K562 (cell line): ENCODE measurements around the gene DOCK3. TPM values are rescaled to one million over a fixed set of nuclear protein-coding genes. Genes with fewer than 3 reads are reported as not detected.

Experiments used
- ATAC-seq: fragments of 200-7000 bp; cut with Tn5 transposase; 3 replicates; pipeline ENCODE4 v1.9.1; 2020; ENCODE audit warnings: moderate library complexity
- BruUV-seq: library from RNA; stranded (reverse); fragments of 400-500 nt; replicated peaks from 2 replicates; lab custom pipeline; 2021; lab: Mats Ljungman, UMichigan
- CTCF ChIA-PET: fragments of 300-600 bp; formaldehyde crosslinking; extraction: SDS; loops from one replicate; lab custom pipeline; 2021; ENCODE audit warnings: low intra/inter-chr PET ratio; lab: Yijun Ruan, JAX
- POLR2A ChIA-PET: fragments of 300-600, 350-650 bp; sonication (Branson Sonifier 250); formaldehyde crosslinking; extraction: SDS; loops from one replicate; lab custom pipeline; 2021; ENCODE audit warnings: antibody characterized with exemption, inconsistent platforms; lab: Yijun Ruan, JAX
- DNase-seq, 4 experiments: peaks; one replicate each; pipeline versions ENCODE4 v3.0.0 to v3.0.0-alpha.2; 2011 to 2018; ENCODE audit warnings: low spot score in 3 of 4, mixed read lengths in 3 of 4; ENCODE audit errors: extremely low read depth in 1 of 4
- FAIRE-seq: peaks from 2 replicates; lab custom pipeline; 2011; peaks lifted over from hg19 to GRCh38; lab: Jason Lieb, UNC
- H2AFZ ChIP-seq: 2 replicates; pipeline ENCODE4 v1.6.0; 2011; ENCODE audit warnings: low read depth, low read length, control low read depth, inconsistent platforms
- H3K27ac ChIP-seq: fragments of 200-600 bp; 3 replicates; pipeline ENCODE4 v1.8.0; 2011; ENCODE audit warnings: low read depth, mild to moderate bottlenecking, control low read depth, inconsistent platforms, low read length, moderate library complexity, mixed read lengths; ENCODE audit errors: extremely low read depth
- H3K27me3 ChIP-seq, 2 experiments: fragments of 300-600 bp in 1 of 2; 2 replicates in 1 of 2; 3 replicates in 1 of 2; pipeline versions ENCODE4 v1.6.0 to v1.8.0; 2011; ENCODE audit warnings: inconsistent platforms in 2 of 2, low read length in 2 of 2, mild to moderate bottlenecking in 1 of 2, mixed read lengths in 1 of 2, moderate library complexity in 1 of 2; ENCODE audit not compliant: control insufficient read depth in 2 of 2, insufficient read depth in 2 of 2
- H3K36me3 ChIP-seq: fragments of 300-600 bp; 3 replicates; pipeline ENCODE4 v1.8.0; 2011; ENCODE audit warnings: mild to moderate bottlenecking, low read length, inconsistent platforms; ENCODE audit not compliant: control insufficient read depth, insufficient read depth
- H3K4me1 ChIP-seq, 2 experiments: fragments of 200-600 bp in 1 of 2; replicated peaks in 1 of 2; 2 replicates in 1 of 2; 3 replicates in 1 of 2; pipeline versions ENCODE4 v1.5.1 to v1.8.0; 2011; ENCODE audit warnings: inconsistent platforms in 2 of 2, low read length in 2 of 2, mild to moderate bottlenecking in 1 of 2, mixed read lengths in 1 of 2, moderate library complexity in 1 of 2; ENCODE audit not compliant: control insufficient read depth in 2 of 2, insufficient read depth in 2 of 2
- H3K4me2 ChIP-seq: 2 replicates; pipeline ENCODE4 v1.6.1; 2011; ENCODE audit warnings: low read length, control low read depth, inconsistent platforms, mixed read lengths; ENCODE audit not compliant: insufficient read depth
- H3K4me3 ChIP-seq: fragments of 200-600 bp; sonication (generic), shearing (Covaris generic); 2 replicates; pipeline ENCODE4 v1.5.1; 2016; ENCODE audit warnings: control low read depth, inconsistent platforms
- H3K79me2 ChIP-seq: fragments of 200-600 bp; 3 replicates; pipeline ENCODE4 v1.8.0; 2011; ENCODE audit warnings: low read length, inconsistent platforms; ENCODE audit not compliant: control insufficient read depth, insufficient read depth
- H3K9ac ChIP-seq, 2 experiments: 2 replicates each; pipeline versions ENCODE4 v1.6.0 to v1.6.1; 2011; ENCODE audit warnings: low read depth in 2 of 2, low read length in 2 of 2, control low read depth in 1 of 2, inconsistent platforms in 1 of 2, mild to moderate bottlenecking in 1 of 2, mixed read lengths in 1 of 2; ENCODE audit not compliant: insufficient read depth in 1 of 2
- H3K9me1 ChIP-seq: one replicate; pipeline ENCODE4 v1.6.0; 2011; ENCODE audit warnings: inconsistent platforms, mild to moderate bottlenecking, low read length, moderate library complexity; ENCODE audit not compliant: control insufficient read depth, insufficient read depth
- H3K9me3 ChIP-seq: replicated peaks from 2 replicates; pipeline ENCODE4 v1.5.1; 2011; ENCODE audit warnings: low read depth, low read length, inconsistent platforms; ENCODE audit not compliant: control insufficient read depth, insufficient read depth
- H4K20me1 ChIP-seq: replicated peaks from 2 replicates; pipeline ENCODE4 v1.6.1; 2011; ENCODE audit warnings: low read length, inconsistent platforms, mixed read lengths; ENCODE audit not compliant: control insufficient read depth, insufficient read depth
- ADNP ChIP-seq: fragments of 200-800 bp; sonication (Bioruptor generic); IDR thresholded peaks from 2 replicates; pipeline ENCODE4 v1.6.1; 2016; ENCODE audit warnings: missing genetic modification characterization, missing compliant biosample characterization
- COPS2 ChIP-seq: fragments of 450-650 bp; conservative IDR thresholded peaks from 2 replicates; pipeline ENCODE4 v1.6.1; 2016; ENCODE audit warnings: mild to moderate bottlenecking, moderate library complexity
- ETS2 ChIP-seq: IDR thresholded peaks from 2 replicates; pipeline ENCODE4 v1.6.1; 2016; ENCODE audit warnings: borderline replicate concordance, missing genetic modification characterization, mild to moderate bottlenecking, moderate library complexity, missing compliant biosample characterization; ENCODE audit not compliant: poor library complexity, severe bottlenecking
- HMBOX1 ChIP-seq: sonication (generic); IDR thresholded peaks from 2 replicates; pipeline ENCODE4 v1.6.1; 2016
- IRF1 ChIP-seq: sonication (generic); formaldehyde crosslinking; IDR thresholded peaks from 2 replicates; pipeline ENCODE4 v1.8.0; 2022; ENCODE audit warnings: missing genetic modification reagents, mild to moderate bottlenecking, borderline replicate concordance
- SAP30 ChIP-seq: fragments of 200-600 bp; sonication (generic); IDR thresholded peaks from 2 replicates; pipeline ENCODE4 v1.6.1; 2012; ENCODE audit warnings: borderline replicate concordance, low read depth, mild to moderate bottlenecking, moderate library complexity, low read length, control low read depth, inconsistent platforms; ENCODE audit not compliant: insufficient read depth, poor library complexity, severe bottlenecking
- SP1 ChIP-seq: sonication (generic); formaldehyde crosslinking; IDR thresholded peaks from 2 replicates; pipeline ENCODE4 v1.8.1; 2022; ENCODE audit warnings: mild to moderate bottlenecking, missing genetic modification reagents
- TFAM ChIP-seq: fragments of 250-450 bp; sonication (Bioruptor Pico); conservative IDR thresholded peaks from 2 replicates; pipeline ENCODE4 v1.5.0; 2021; ENCODE audit warnings: mild to moderate bottlenecking, moderate library complexity
- ZBTB17 ChIP-seq: fragments of 450-650 bp; formaldehyde crosslinking; IDR thresholded peaks from 2 replicates; pipeline ENCODE4 v1.4.0; 2020; ENCODE audit warnings: mild to moderate bottlenecking
- ZNF589 ChIP-seq: fragments of 200-800 bp; sonication (Bioruptor generic); IDR thresholded peaks from 2 replicates; pipeline ENCODE4 v1.6.1; 2016; ENCODE audit warnings: low read depth, missing genetic modification characterization, missing compliant biosample characterization
- WGBS: fragments of 100-300 bp; shearing (Covaris generic); methylation state at CpG from one replicate; pipeline ENCODE4 v1.1.6; 2016; ENCODE audit warnings: low coverage, mixed read lengths; ENCODE audit not compliant: insufficient coverage; ENCODE audit errors: missing lambda C conversion rate; 5-methylcytosine and 5-hydroxymethylcytosine counted together
- in situ Hi-C: fragments of 300-500 bp; cut with MboI; formaldehyde crosslinking; loops from 4 replicates; pipeline ENCODE4 v1.15.0; 2018; ENCODE audit warnings: inconsistent platforms, mixed read lengths
- intact Hi-C: fragments of 100-400 bp; cut with micrococcal nuclease; formaldehyde crosslinking; loops from 2 replicates; pipeline ENCODE4 v1.14.2; 2022
- polyA plus RNA-seq, 8 experiments: library from polyadenylated mRNA; depleted of rRNA in 4 of 8; stranded (reverse) in 5 of 8; unstranded in 3 of 8; fragments of >200 nt; fragmentation: Nextera tagmentation in 2 of 8; fragmentation: Illumina TruSeq in 1 of 8; extraction: Ambion mirVana in 2 of 8; extraction: Trizol in 1 of 8; gene quantifications; 2 replicates each; pipeline versions ENCODE4 v1.2.1 to v1.2.3, GENCODE V29; 2011 to 2014; ENCODE audit warnings: inconsistent platforms in 1 of 8, missing spikeins in 1 of 8
- total RNA-seq, 7 experiments: library from RNA; depleted of rRNA in 6 of 7; stranded (reverse); fragments of >200 nt in 6 of 7; fragmentation: Illumina TruSeq in 2 of 7; extraction: Trizol in 2 of 7; gene quantifications; 2 replicates each; pipeline versions ENCODE4 v1.2.1 to v1.2.3, GENCODE V29; 2011 to 2021; ENCODE audit warnings: low replicate concordance in 1 of 7
- TF ChIP-seq, protein P1 (sequence below): sonication (generic); formaldehyde crosslinking; IDR thresholded peaks from 2 replicates; pipeline ENCODE4 v1.8.0; 2022; ENCODE audit warnings: missing genetic modification reagents, mild to moderate bottlenecking, borderline replicate concordance
- TF ChIP-seq, protein P2 (sequence below): sonication (generic); formaldehyde crosslinking; IDR thresholded peaks from 2 replicates; pipeline ENCODE4 v1.8.1; 2022; ENCODE audit warnings: missing genetic modification reagents
- TF ChIP-seq, protein P3 (sequence below): fragments of 450-650 bp; formaldehyde crosslinking; IDR thresholded peaks from 2 replicates; pipeline ENCODE4 v1.4.0; 2020; ENCODE audit warnings: mild to moderate bottlenecking, moderate library complexity
- TF ChIP-seq, protein P4 (sequence below): fragments of 200-800 bp; sonication (Bioruptor generic); IDR thresholded peaks from 2 replicates; pipeline ENCODE4 v1.6.1; 2017; ENCODE audit warnings: missing genetic modification characterization, missing compliant biosample characterization

Gene DOCK3
- total and polyA plus RNA-seq, 9 of the 15 experiments (the other 6 are each of a cell fraction or from before 2014, with no cell fraction given) = under 0.01 to 0.03 (median 0.01) TPM; not detected in 4

DNA sequence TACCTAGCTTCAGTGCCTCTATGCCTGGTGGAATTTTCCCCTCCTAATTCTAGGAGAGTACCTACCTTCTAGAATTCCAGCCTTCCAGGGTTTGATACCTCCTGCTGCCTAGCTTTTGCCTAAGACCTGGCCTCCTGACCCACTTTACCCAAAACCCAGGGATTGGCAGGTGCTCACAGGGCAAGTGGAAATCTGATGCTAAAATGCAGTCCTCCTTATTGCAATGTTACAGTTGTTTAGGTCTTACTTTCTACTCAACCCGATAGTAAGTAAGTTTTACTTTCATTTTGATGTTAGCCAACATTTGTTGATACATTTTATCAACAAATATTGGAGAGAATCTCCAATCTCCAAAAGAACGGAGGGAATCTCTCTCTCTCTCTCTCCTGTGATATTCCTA lies 275.9 kb downstream of the DOCK3 start:
- ChIA-PET CTCF (no interaction called here), POLR2A (interaction anchor here (0.6 kb wide), 1 partner anchor 55 kb away, joined by 3 read pairs; no protein-coding TSS in a partner anchor)
- Histone ChIP-seq H3K27me3 (no peaks in the 10 kb centered on the region), H3K4me3 (no peak overlapping the region), H2AFZ (no peak overlapping the region), H3K4me2 (no peak overlapping the region), H3K4me1 (no peaks in the 10 kb centered on the region), H3K27ac (no peak overlapping the region), H3K9me1 (no peaks in the 10 kb centered on the region), H3K9ac (no peak overlapping the region), H3K36me3 (no peaks in the 10 kb centered on the region), H3K79me2 (no peaks in the 10 kb centered on the region), H4K20me1 (no peaks in the 10 kb centered on the region), H3K9me3 (no peaks in the 10 kb centered on the region)
- intact Hi-C loops (no loop called here), in situ Hi-C loops (no loop called here)
- BruUV-seq = no TSS peak
- DNase-seq (no peak), ATAC-seq (no peak), FAIRE-seq (no peak)
- WGBS = 0% methylated on average over 1 of the region's 2 CpGs
- TF ChIP-seq ETS2 (tag) (no peak), HMBOX1 (no peak), SAP30 (no peak), COPS2 (no peak), ZBTB17 (no peak), ZNF589 (CRISPR knock-in tag) (no peak), IRF1 (CRISPR knock-in tag) (no peak), TFAM (CRISPR knock-in tag) (no peak), SP1 (CRISPR knock-in tag) (no peak), ADNP (no peak)
- TF ChIP-seq, protein P1, sequence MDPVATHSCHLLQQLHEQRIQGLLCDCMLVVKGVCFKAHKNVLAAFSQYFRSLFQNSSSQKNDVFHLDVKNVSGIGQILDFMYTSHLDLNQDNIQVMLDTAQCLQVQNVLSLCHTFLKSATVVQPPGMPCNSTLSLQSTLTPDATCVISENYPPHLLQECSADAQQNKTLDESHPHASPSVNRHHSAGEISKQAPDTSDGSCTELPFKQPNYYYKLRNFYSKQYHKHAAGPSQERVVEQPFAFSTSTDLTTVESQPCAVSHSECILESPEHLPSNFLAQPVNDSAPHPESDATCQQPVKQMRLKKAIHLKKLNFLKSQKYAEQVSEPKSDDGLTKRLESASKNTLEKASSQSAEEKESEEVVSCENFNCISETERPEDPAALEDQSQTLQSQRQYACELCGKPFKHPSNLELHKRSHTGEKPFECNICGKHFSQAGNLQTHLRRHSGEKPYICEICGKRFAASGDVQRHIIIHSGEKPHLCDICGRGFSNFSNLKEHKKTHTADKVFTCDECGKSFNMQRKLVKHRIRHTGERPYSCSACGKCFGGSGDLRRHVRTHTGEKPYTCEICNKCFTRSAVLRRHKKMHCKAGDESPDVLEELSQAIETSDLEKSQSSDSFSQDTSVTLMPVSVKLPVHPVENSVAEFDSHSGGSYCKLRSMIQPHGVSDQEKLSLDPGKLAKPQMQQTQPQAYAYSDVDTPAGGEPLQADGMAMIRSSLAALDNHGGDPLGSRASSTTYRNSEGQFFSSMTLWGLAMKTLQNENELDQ = no peak
- TF ChIP-seq, protein P2, sequence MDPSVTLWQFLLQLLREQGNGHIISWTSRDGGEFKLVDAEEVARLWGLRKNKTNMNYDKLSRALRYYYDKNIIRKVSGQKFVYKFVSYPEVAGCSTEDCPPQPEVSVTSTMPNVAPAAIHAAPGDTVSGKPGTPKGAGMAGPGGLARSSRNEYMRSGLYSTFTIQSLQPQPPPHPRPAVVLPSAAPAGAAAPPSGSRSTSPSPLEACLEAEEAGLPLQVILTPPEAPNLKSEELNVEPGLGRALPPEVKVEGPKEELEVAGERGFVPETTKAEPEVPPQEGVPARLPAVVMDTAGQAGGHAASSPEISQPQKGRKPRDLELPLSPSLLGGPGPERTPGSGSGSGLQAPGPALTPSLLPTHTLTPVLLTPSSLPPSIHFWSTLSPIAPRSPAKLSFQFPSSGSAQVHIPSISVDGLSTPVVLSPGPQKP (CRISPR knock-in tag) = no peak
- TF ChIP-seq, protein P3, sequence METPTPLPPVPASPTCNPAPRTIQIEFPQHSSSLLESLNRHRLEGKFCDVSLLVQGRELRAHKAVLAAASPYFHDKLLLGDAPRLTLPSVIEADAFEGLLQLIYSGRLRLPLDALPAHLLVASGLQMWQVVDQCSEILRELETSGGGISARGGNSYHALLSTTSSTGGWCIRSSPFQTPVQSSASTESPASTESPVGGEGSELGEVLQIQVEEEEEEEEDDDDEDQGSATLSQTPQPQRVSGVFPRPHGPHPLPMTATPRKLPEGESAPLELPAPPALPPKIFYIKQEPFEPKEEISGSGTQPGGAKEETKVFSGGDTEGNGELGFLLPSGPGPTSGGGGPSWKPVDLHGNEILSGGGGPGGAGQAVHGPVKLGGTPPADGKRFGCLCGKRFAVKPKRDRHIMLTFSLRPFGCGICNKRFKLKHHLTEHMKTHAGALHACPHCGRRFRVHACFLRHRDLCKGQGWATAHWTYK (CRISPR knock-in tag) = no peak
- TF ChIP-seq, protein P4, sequence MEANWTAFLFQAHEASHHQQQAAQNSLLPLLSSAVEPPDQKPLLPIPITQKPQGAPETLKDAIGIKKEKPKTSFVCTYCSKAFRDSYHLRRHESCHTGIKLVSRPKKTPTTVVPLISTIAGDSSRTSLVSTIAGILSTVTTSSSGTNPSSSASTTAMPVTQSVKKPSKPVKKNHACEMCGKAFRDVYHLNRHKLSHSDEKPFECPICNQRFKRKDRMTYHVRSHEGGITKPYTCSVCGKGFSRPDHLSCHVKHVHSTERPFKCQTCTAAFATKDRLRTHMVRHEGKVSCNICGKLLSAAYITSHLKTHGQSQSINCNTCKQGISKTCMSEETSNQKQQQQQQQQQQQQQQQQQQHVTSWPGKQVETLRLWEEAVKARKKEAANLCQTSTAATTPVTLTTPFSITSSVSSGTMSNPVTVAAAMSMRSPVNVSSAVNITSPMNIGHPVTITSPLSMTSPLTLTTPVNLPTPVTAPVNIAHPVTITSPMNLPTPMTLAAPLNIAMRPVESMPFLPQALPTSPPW (CRISPR knock-in tag) = no peak
